ENCODE results near the gene GLOD5.

GLOD5 gene

DNA sequence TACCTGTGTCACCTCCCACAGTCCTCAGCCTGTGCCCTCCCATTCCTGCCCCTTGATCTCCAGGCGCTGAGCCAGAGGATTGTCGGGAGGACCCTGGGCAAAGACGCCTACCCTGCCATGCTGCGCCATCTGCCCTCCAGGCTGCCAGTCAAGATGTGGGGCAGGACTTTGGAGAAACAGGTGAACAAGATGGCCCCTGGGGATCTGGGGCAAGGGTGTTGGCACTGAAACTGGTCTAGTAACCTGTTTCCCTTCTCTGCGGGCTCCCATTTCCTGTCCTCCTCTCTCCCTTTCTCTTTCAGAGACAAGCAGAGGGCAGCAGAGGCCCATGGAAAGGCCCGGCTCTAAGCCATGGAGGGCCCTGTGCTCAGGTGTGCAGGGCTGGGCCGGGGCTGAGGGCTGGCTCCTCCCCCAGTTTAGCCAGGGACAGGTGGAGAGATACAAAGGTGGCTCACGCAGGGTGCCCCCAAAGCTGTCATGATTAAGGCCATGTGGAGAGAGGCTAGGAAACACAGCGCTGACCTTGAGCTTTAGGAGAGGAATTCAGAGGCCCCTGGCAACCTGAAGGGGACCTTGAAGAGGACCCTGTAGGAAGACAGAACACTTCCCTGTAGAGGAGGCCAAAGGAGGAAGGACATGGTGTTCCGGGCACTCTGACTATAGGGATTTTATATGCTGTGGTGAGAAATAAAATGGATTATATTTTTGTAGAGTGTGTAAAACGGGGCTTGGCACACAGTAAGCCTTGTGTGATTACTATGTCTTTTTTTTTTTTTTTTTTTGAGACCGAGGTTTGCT, at the start of gene GLOD5:
Gene GLOD5 (plus strand): TSS at position 74 of the 798 bp plus-strand sequence. CDS start 44 bp downstream, at position 118.
- DNase-seq (ENCODE audit: low read depth) = peak; percentile 3
- no peak within 1 kb of the TSS for H3K4me3 ChIP-seq (ENCODE audit: control insufficient read depth, low read depth, low read length)
- TF ChIP-seq, protein P1, sequence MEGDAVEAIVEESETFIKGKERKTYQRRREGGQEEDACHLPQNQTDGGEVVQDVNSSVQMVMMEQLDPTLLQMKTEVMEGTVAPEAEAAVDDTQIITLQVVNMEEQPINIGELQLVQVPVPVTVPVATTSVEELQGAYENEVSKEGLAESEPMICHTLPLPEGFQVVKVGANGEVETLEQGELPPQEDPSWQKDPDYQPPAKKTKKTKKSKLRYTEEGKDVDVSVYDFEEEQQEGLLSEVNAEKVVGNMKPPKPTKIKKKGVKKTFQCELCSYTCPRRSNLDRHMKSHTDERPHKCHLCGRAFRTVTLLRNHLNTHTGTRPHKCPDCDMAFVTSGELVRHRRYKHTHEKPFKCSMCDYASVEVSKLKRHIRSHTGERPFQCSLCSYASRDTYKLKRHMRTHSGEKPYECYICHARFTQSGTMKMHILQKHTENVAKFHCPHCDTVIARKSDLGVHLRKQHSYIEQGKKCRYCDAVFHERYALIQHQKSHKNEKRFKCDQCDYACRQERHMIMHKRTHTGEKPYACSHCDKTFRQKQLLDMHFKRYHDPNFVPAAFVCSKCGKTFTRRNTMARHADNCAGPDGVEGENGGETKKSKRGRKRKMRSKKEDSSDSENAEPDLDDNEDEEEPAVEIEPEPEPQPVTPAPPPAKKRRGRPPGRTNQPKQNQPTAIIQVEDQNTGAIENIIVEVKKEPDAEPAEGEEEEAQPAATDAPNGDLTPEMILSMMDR (conservative IDR thresholded peaks at IDR 0.05; ENCODE audit: control insufficient read depth, insufficient read depth, low read depth, low read length) = no peak

DNA sequence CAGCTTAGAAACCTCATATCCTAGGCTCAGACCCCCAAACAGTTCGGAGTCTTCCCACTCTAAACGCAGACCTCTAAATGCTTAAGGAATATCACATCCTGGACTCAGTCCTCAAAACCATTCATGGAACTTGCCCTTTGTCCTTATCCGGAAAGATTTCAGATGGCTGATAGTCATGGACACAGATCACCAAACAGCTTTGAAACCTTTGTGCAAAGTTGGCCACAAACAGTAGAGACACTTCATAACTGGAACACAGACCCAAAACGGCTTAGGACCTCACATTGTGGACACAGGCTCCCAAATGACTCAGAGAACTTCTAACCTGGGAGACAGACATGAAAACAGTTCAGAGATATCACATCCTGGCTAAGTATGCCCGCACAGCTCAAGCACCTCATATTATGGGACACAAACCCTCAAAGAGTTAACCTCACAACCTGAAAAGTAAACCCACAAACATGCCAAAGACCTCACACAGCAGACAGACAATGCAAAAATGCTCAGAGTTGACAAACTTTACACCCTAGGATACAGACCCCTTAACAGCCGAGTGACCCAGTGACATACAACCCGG, 49.5 kb upstream of the GLOD5 start:
- H3K4me3 ChIP-seq (ENCODE audit: control insufficient read depth, low read depth, low read length) = no peak overlapping the region
- TF ChIP-seq, protein P1 (conservative IDR thresholded peaks at IDR 0.05; ENCODE audit: control insufficient read depth, insufficient read depth, low read depth, low read length) = no peak
- DNase-seq (ENCODE audit: low read depth) = no peak

DNA sequence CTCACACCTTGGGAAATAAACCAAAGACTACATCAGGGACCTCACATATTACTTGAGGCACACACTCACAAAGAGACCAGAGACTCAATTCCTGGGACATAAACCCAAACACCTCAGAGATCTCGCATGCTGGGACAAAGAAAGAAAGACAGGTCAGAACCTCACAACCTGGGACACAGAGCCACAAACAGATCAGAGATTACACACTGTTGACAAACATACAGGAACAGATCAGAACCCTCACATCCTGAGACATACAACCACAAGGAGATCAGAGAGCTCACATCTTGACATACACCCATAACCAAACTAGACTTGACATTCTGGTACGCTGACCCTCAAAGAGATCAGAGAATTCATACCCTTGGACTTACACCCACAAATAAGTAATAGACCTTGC, 47.7 kb upstream of the GLOD5 start:
- no peak overlapping the region for H3K4me3 ChIP-seq (ENCODE audit: control insufficient read depth, low read depth, low read length)
- TF ChIP-seq, protein P1 (conservative IDR thresholded peaks at IDR 0.05; ENCODE audit: control insufficient read depth, insufficient read depth, low read depth, low read length) = no peak
- DNase-seq (ENCODE audit: low read depth) = no peak

DNA sequence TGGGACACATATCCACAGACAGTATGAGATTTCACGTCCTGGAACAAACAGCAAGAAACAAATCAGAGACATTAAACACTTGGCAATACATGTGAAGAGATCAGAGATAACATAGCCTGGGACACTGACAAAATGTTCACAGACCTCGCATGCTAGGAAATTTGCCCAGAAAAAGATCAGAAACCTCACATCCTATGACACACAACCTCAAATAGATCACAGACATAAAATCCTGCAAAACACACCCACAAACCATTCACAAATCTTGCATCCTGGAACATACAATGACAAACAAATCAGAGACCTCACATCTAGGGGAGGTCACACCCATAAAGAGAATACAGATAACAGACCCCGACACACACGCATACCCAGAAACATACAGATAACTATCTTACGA, 47.0 kb upstream of the GLOD5 start:
- no peak overlapping the region for H3K4me3 ChIP-seq (ENCODE audit: control insufficient read depth, low read depth, low read length)
- TF ChIP-seq, protein P1 (conservative IDR thresholded peaks at IDR 0.05; ENCODE audit: control insufficient read depth, insufficient read depth, low read depth, low read length) = no peak
- peak; percentile 54 for DNase-seq (ENCODE audit: low read depth)

DNA sequence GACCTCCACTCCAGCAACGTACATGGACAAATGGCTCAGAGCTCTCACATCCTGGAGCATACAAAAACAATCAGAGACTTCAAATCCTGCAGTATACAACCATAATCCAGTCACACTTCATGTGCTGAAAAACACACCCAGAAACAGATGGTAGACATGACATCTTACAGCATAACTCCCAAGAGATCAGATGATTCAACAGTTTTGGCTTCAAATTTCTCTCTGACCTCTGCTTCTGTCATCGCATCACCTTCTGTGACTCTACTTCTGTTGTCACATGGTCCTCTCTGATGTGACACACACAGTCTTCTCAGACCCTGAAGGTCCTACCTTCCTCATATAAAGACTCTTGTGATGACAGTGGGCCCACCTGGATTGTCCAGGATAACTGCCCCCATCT, 46.5 kb upstream of the GLOD5 start:
- H3K4me3 ChIP-seq (ENCODE audit: control insufficient read depth, low read depth, low read length) = no peak overlapping the region
- DNase-seq (ENCODE audit: low read depth) = peak; percentile 86
- TF ChIP-seq, protein P1 (conservative IDR thresholded peaks at IDR 0.05; ENCODE audit: control insufficient read depth, insufficient read depth, low read depth, low read length) = no peak

DNA sequence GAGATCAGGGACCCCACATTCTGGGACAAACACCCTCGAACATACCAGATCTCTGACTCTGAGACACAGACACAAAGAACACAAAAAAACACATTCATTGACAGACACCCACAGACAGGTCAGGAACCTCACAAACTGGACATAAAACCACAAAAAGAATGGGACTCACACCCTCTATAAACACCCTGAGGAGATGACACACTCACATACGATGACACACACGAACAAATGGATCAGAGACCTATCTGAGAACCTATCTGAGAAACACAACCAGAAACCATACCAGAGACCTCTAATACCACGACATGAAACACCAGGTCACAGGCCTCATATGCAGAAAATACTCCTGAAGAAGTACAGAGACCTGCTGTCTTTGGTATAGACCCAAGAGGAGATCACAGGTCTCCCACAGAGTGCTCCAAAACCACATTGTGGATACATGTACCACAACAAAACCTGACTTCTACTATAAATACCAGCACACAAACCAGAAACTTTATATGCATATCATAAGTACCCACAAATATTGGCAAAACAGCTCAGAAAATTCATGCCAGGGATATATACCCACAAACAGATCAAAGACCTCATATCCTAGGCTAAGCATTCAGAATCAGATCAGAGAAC, 45.6 kb upstream of the GLOD5 start:
- TF ChIP-seq, protein P1 (conservative IDR thresholded peaks at IDR 0.05; ENCODE audit: control insufficient read depth, insufficient read depth, low read depth, low read length) = no peak
- no peak overlapping the region for H3K4me3 ChIP-seq (ENCODE audit: control insufficient read depth, low read depth, low read length)
- DNase-seq (ENCODE audit: low read depth) = peak; percentile 45
